Measurements from ENCODE around the gene TLK1.
"Not testable (repeated sequence)": the region's sequence is repeated elsewhere in the genome, so short reads cannot be mapped to it uniquely, and the experiment has no call there.

Gene TLK1

DNA sequence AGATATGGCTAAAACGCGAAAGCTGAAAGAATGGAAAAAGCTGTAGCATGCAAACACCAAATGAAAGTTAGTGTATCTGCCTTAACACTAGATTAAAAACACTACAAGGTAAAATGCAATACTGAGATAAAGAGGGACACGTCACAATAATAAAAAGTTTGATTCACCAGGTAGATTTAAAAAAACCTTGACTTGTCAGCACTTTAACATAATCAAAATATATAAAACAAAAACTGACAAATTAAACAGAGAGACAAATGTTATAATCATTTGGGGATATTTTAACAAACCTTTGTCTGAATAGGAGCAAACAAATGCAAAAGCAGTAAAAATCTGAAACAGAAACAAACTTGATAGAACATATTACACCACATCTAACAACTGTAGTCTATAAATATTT lies 18.3 kb downstream of the TLK1 start:
- DNase-seq (ENCODE audit: low spot score) = no peak

DNA sequence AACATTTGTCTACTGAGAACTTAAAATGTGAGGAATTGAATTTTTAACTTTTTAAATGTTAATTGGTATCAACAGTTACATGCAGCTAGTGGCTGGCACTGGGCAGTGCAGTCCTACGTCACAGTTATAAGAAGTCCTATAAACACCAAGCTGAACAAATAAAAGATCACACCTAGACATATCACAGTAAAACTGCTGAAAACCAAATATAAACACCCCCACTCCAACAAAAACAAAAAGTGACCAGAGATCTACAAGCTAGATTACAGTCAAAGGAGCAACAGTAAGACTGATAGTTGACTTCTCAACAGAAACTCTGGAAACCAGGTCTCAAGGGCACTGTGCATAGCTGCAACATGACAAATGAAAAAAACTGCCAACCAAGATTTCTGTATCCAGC lies 19.4 kb downstream of the TLK1 start:
- DNase-seq (ENCODE audit: low spot score) = no peak

DNA sequence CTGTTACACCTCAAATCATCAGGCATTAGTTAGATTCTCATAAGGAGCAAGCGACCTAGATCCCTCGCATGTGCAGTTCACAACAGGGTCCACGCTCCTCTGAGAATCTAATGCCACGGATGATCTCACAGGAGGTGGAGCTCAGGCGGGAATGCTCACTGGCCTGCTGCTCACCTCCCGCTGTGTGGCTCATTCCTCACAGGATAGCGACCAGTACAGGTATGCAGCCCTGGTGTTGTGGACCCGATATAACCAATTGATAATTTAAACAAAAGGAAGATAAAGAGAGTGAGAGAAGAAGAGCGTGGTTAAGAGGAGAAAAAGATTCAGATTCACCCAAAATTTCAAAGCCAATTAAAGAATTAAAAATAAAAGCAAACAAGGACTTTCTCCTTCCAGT lies 20.8 kb downstream of the TLK1 start:
- DNase-seq (ENCODE audit: low spot score) = no peak

DNA sequence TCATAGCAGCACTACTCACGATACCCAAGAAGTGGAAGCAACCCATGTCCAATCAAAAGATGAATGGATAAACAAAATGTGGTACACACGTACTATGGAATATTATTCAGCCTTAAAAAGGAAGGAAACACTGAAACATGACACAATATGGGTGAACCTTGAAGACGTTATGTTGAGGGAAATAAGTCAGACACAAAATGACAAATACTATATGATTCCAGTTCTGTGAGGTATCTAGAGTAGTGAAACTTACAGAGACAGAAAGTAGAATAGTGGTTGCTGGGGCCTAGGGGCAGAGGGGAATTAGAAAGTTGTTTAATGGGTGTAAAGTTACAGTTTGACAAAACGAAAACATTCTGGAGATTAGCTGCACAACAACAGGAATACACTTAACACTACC lies 24.7 kb downstream of the TLK1 start:
- DNase-seq (ENCODE audit: low spot score) = no peak

DNA sequence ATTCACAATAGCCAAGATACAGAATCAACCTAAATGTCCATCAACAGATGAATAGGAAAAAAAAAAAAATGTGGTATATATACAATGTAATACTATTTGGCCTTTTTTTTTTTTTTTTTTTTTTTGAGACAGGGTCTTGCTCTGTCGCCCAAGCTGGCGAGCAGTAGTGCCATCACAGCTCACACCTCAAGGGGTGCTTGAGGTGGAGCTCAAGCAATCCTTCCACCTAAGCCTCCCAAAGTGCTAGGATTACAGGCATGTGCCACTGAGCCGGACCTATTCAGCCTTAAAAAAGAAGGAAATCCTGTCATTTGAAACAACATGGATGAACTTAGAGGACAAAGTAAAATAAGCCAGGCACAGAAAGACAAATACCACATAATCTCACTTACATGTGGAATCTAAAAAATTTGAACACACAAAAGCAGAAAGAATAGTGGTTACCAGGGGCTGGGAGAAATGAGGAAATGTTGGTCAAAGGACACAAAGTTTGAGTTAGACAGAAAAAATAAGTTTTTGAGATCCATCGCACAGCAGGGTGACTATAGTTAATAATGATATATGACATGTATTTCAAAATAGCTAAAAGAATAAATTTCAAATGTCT lies 26.0 kb downstream of the TLK1 start:
- no peak for DNase-seq (ENCODE audit: low spot score)

DNA sequence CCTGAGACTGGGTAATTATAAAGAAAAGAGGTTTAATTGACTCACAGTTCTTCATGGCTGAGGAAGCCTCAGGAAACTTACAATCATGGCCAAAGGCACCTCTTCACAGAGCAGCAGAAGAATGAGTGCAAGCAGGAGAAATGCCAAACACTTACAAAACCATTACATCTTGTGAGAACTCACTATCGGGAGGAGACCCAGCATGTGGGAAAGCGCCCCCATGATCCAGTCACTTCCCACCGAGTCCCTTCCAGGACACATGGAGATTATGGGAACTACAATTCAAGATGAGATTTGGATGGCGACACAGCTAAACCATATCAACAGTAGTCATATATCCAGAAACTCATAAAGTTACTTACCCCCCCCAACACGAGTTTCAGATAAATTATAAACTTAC lies 28.6 kb downstream of the TLK1 start:
- DNase-seq (ENCODE audit: low spot score) = no peak

DNA sequence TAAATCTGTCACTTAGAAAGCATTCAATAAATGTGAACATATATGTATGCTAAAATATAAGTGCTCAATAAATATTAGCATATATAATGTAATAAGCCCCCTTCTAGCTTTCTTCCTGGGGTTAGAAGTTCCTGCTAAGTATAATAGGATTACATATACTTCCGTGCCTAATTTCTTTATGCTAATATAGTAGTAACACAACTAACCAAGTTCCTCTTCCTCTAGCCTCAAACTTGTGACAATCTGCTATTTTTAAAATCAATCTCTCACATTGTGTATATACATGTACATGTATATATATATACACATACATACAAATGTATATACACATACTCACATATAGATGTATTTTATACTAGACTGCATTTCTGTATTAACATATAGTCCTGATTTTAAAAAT lies 32.2 kb downstream of the TLK1 start:
- DNase-seq (ENCODE audit: low spot score) = no peak

DNA sequence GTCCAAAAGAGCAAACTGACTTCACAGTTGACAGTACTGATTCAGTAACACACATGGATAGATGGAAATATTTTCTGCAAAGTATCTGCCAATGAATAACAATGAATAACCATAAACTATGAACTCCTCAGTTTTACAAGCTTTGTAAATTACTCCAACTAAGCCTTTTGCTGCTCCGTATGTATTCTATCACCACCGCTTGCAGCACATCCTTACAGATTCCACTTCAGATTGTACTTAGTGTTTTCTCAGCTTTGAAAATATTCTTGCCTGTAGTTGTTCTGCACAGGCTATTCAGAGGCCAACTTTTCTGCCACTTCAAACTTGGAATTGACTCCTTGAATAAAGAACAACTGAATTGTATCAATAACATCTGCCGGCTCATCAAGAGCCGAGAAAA lies 36.2 kb downstream of the TLK1 start:
- no peak for DNase-seq (ENCODE audit: low spot score)

DNA sequence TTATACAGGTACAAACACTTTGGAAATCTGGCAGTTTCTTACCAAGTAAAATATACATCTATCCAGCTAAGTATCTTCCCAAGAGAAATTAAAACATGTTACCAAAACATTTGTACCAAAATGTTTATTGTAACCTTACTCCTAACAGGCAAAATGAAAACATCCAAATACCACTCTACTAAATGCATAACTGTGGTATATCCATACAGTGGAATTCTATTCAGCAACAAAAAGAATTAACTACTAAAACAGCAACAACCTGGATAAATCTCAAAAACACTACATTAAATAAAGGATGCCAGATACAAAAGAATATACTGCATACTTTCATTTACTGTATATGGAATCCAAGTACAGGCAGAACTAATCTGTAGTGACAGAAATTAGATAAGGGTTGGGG lies 51.1 kb downstream of the TLK1 start:
- no peak for DNase-seq (ENCODE audit: low spot score)

DNA sequence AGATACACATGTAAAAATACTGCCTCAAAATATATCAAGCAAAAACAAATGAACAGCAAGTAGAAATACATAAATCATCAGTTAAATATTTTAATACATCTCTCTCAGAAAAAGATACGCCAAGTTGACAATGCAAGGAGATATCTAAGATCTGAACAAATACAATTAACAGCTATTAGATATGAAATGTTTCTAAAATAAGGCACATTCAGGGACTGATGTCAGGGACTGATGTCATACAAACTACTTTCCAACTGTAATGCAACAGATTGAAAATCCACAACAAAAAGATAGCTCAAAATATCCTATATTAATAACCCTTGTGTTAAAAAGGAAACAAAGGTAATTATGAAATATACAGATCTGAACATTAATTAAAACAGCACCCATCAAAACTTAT lies 51.7 kb downstream of the TLK1 start:
- no peak for DNase-seq (ENCODE audit: low spot score)

DNA sequence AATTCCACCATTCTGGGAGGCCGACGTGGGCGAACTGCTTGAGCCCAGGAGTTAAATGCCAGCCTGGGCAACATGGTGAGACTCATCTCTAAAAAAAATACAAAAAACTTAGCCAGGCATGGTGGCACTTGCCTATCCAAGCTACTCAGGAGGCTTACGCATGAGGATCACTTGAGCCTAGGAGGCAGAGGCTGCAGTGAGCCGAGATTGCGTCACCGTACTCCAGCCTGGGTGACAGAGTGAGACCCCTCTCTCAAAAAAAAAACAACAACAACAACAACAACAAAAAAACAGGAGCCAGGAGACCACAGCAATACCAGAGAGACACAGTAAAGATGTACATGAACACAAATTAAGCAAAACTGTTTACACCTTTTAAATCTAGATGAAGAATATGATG lies 52.9 kb downstream of the TLK1 start:
- no peak for DNase-seq (ENCODE audit: low spot score)

DNA sequence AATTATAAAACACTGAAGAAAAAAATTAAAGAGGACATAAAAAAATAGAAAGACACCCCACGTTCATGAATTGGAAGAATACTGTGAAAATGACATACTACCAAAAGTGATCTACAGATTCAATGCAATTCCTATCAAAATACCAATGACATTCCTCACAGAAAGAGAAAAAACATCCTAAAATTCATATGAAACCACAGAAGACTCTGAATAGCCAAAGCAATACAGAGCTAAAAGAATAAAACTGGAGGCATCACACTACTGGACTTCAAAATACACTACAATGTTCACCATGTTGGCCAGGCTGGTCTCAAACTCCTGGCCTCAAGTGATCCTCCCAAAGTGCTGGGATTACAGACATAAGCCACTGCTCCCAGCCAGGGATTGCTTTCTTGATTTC lies 56.3 kb downstream of the TLK1 start:
- no peak for DNase-seq (ENCODE audit: low spot score)

DNA sequence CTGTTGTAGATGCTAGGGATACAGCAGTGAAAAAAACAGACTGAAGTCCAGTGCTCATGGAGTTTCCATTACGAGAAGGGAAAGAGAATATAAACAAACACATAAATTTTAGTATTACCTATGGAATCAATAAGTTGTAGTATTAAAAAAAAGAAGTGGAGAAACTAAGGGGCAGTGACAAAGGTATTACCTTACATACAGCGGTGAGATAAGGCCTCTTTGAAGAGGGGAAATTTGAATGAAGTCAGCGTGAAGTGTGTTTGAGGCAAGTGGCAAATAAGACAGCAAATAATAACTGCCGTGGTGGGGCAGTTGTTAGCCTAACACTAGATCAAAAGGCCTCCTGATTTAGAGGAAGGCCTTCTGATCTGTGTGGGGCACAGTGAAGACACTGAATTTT lies 57.9 kb downstream of the TLK1 start:
- DNase-seq (ENCODE audit: low spot score) = no peak

DNA sequence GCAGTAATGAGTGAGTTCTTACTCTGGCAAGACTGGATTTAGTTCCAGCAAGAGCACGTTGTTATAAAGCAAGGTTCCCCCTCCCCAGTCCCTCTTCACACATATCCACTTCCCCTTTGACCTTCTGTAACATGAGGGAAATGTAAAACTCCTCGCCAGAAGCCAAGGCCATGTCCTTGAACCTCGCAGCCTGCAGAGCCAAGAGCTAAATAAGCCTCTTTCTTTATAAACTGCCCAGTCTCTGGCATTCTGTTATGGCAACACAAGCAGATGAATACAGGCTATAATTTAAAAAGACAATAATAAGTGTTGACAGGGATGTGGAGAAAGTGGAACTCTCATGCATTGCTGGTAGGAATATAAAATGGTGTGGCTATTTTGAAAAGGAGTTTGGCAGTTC lies 60.3 kb downstream of the TLK1 start:
- DNase-seq (ENCODE audit: low spot score) = no peak

DNA sequence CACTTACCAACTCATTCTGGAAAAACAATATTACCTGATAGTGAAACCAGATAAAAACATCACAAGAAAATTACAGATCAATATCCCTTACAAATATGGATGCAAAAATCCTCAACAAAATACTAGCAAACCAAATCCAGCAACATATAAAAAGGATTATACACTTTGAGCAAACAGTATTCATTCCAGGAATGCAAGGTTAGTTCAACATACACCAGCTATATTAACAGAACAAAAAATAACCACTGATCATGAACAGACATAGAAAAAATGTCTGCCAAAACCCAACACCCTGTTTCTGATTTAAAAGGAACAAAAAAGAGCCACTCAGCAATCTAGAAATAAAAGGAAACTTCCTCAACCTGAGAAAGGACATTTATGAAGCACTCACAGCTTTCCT lies 62.1 kb downstream of the TLK1 start:
- no peak for DNase-seq (ENCODE audit: low spot score)

DNA sequence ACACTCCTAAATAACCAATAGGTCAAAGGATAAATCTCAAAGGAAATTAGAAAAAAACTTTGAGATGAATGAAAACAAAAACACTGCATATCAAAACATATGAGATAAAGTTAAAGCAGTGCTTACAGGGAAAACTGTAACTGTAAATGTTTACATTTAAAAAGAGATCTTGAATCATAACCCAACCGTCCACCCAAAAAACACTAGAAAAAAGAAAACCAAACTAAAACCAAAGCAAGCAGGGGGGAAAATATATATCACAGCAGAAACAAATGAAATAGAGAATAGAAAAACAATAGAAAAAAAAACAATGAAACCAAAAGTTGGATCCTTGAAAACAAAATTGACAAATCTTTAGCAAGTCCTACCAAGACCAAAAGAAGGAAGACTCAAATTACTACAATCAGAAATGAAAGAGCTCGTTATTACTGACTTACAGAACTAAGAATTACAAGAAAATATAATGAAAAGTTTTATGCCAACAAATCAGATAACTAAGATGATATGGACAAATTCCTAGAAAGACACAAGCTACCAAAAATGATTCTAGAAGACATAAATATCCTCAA lies 65.6 kb downstream of the TLK1 start:
- DNase-seq (ENCODE audit: low spot score) = no peak

DNA sequence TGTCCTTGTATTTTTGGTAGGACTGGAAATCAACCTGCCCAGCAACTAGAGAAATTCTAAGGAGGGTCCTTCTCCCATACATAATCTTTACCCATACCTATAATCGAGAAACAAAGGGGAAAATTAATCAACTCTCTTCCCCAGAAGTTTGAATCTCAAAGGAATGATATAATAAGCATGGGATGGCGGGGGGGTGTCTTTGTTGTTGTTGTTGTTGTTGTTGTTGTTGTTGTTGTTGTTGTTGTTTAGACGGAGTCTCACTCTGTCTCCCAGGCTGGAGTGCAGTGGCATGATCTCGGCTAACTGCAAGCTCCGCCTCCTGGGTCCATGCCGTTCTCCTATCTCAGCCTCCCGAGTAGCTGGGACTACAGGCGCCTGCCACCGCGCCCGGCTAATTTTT lies 69.2 kb downstream of the TLK1 start:
- DNase-seq (ENCODE audit: low spot score) = not testable (repeated sequence)

DNA sequence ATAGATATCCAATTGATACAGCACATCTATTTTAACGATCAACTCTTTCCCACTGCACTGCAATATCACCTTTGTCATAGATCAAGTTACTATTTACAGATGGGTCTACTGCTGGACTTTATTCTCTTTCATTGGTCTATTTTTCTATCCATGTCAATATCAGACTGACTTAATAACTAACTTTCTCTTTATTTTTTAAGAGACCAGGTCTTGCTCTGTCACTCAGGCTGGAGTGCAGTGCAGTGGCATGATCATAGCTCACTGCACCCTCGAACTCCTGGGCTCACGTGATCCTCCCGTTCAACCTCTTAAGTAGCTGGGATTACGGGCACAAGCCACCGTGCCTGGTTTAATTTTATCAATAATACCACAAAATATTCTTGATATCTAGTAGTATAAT lies 71.2 kb downstream of the TLK1 start:
- DNase-seq (ENCODE audit: low spot score) = no peak

DNA sequence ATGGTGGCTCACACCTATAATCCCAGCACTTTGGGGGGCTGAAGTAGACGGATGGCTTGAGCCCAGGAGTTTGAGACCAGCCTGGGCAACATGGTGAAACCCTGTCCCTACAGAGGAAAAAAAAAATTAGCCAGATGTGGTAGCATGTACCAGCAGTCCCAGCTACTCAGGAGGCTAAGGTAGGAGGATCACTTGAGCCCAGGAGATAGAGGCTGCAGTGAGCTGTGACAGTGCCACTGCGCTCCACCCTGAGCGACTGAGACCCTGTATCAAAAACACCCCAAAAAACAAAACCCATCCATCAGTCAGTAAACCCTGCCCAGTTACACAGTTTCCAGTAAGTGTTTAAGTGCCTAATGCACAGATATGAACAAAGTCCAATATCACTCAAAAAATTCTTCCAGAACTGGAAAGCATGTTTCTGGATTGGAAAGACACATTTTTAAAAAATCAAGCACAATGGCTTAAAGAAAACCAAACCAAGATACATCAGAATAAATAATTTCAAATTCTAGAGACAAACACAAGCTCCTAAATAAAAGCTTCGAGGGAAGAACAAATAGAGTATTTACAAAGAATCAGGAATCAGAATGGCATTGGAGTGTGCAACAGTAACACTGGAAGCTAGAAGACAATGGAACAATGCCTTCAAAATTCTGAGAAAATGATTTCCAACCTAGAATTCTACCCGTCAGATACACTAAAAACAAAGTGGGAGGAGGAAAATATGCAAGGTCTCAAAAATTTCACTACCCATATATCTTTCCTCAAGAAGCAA lies 72.4 kb downstream of the TLK1 start:
- DNase-seq (ENCODE audit: low spot score) = no peak

DNA sequence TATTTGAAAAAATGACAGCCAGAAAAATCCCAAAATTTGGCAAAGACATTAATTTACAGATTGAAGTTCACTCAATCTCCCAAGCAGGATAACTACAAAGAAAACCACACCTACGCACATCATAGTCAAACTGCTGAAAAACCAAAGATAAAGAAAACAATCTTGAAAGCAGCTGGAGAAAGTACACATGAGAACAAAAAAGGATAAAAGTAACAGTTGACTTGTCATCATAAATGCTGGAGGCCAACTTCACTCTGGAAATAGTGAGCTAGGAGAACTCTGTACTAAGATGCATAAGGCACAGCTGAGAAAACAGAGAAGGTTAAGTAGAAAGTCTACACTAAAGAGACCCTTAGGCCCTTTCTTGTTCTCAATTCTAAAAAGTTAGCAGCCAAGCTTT lies 73.1 kb downstream of the TLK1 start:
- DNase-seq (ENCODE audit: low spot score) = no peak

DNA sequence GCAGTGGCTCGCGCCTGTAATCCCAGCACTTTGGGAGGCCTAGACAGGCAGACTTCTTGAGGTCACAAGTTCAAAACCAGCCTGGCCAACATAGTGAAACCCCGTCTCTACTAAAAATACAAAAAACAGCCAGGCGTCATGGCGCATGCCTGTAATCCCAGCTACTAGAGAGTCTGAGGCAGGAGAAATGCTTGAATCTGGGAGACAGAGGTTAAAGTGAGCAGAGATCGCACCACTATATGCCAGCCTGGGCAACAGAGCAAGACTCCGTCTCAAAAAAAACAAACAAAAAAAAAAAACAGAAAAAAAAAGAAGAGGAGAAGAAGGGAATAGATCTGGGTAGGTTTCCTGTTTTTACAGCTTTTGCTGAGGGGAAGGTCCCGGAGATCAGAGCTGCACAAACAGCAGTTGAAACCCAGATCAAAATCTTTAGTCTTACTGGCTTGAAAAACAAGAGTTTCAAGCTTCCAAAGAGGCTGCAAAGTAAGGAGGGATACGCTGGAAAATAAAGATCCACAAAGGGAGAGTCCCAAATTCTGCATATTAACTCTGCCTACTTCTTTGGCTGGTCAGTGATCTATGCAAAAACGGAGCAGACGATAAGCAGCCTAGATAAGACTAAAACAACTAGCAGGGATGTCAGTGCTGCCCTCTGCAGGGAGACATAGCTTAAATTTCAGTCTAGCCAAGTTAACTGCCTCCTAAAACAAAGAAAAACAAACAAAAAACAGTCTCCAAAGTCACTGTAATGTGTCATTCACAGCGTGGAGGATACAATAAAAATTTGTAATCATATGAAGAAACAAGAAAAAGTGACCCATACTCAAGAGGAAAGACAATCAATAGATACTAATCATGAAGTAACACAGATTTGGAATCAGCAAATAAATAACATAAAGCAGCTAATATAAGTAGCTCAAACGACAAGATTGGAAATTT lies 74.1 kb downstream of the TLK1 start:
- peak; percentile 62 for DNase-seq (ENCODE audit: low spot score)

DNA sequence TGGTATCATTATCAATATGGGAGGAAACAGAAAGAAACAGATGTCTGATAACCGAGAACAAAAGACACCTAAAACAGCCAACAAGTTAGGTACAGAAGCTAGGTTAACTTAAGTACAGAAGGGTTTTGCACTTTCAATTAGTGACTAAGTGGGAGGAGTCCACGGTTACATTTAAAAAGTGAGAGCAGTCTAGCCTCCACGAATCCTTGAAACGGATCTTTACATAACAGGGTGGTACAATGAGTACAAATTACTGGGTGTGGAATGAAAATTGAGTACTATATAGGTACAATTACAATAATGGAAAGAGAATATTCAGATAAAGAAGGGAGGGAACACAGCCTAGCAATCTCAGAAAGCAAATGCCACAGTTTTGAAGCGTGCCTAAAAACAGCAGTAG lies 76.6 kb downstream of the TLK1 start:
- DNase-seq (ENCODE audit: low spot score) = no peak

DNA sequence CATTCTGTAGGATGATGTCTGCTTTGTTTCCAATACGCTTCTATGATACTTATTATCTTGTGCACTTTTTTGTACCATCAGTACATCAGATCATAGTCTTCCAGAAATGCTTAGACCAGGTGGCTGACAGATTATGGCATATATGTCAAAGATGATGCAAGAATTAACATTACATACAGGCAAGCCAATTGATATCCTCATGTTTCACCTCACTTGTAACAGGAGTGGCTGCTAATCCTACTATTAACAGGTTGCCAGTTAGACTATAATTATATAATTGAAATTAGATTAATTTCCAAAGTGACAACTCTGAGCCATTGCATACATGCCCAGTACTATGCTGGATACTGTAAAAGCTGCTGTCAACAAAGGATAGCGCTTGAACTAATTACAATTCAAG lies 77.2 kb downstream of the TLK1 start:
- DNase-seq (ENCODE audit: low spot score) = no peak

Data from globus pallidus (tissue), 1 donor.